Esophagus squamous epithelium (tissue), 5 donors: ENCODE data around the gene IL27RA. TPM values are rescaled to one million over a fixed set of nuclear protein-coding genes. Genes with fewer than 3 reads are reported as not detected.

Source experiments
- DNase-seq: peaks from one replicate; lab custom pipeline; 2025; lab: John Stamatoyannopoulos, UW
- H3K27ac ChIP-seq, 4 donors: fragments of 200-600 bp; sonication (generic); one replicate each; pipeline ENCODE4 v1.5.1; 2016 to 2019; ENCODE audit warnings: mild to moderate bottlenecking in 1 of 4
- H3K27me3 ChIP-seq, 4 donors: fragments of 200-600 bp; sonication (generic); 1 replicate in 3 of 4; 2 replicates in 1 of 4; pipeline versions ENCODE4 v1.5.1 to v1.6.0; 2017 to 2021; ENCODE audit warnings: antibody characterized with exemption in 1 of 4
- H3K36me3 ChIP-seq, 3 donors: fragments of 200-600 bp; sonication (generic); one replicate each; pipeline ENCODE4 v1.5.1; 2016 to 2019
- H3K4me1 ChIP-seq, 3 donors: fragments of 200-600 bp; sonication (generic); one replicate each; pipeline ENCODE4 v1.5.1; 2017 to 2019
- H3K4me3 ChIP-seq, 4 donors: fragments of 200-600 bp; sonication (generic); 1 replicate in 3 of 4; 2 replicates in 1 of 4; pipeline ENCODE4 v1.5.1; 2016 to 2019; ENCODE audit warnings: mild to moderate bottlenecking in 2 of 4, moderate library complexity in 1 of 4
- H3K9me3 ChIP-seq, 3 donors: fragments of 200-600 bp; sonication (generic); one replicate each; pipeline ENCODE4 v1.5.1; 2016 to 2019
- CTCF ChIP-seq, 6 experiments: fragments of 450-650 bp in 4 of 6; fragments of 200-600 bp in 2 of 6; sonication (generic) in 2 of 6; IDR thresholded peaks; one replicate each; pipeline ENCODE4 v1.5.1; 2016 to 2019; ENCODE audit warnings: antibody characterized with exemption in 6 of 6, mild to moderate bottlenecking in 4 of 6, moderate library complexity in 4 of 6
- POLR2A ChIP-seq, 4 donors: fragments of 450-650 bp; IDR thresholded peaks; one replicate each; pipeline ENCODE4 v1.6.1; 2017; ENCODE audit warnings: antibody characterized with exemption in 4 of 4, mild to moderate bottlenecking in 4 of 4, moderate library complexity in 3 of 4
- WGBS, 2 donors: methylation state at CpG; one replicate each; pipeline ENCODE4 v1.1.5; 2018; 5-methylcytosine and 5-hydroxymethylcytosine counted together
- intact Hi-C: fragments of 100-400 bp; cut with DNase I; formaldehyde crosslinking; loops from one replicate; pipeline ENCODE4 v1.15.0; 2022
- total RNA-seq, 4 donors: library from RNA; depleted of rRNA; stranded (reverse); fragments of >200 nt; gene quantifications; one replicate each; pipeline ENCODE4 v1.1.0, GENCODE V29; 2016
- donor health status: DM: yes; HTN: yes; CAD: no.

Gene IL27RA
- total RNA-seq, 4 donors from 2014 or later = 0.83 to 4.9 (median 2.1) TPM

- no peak for DNase-seq
- Histone ChIP-seq H3K36me3 (peaks cover 0 to 44% (median 0%) of the 10 kb centered on the region in 3 donors), H3K4me1 (peaks cover 13 to 50% (median 22%) of the 10 kb centered on the region in 3 donors), H3K27ac (peak overlapping the region in 2 of 4 donors; percentile 54 to 62), H3K4me3 (no peak overlapping the region), H3K27me3 (no peaks in the 10 kb centered on the region), H3K9me3 (peaks cover 0 to 11% (median 6%) of the 10 kb centered on the region in 3 donors)
- TF ChIP-seq POLR2A (IDR thresholded peaks at IDR 0.05) (no peak), CTCF (IDR thresholded peaks at IDR 0.05) (no peak)
- WGBS, 2 donors = 64% methylated on average over 1 of the region's 1 CpG; no CpG with 5 or more reads in 1 of the 2 donors
- intact Hi-C loops = no loop called here
Measured at GRCh38 chr19:13998426-13998825, 33.1 kb upstream of the IL27RA start.

- Histone ChIP-seq H3K9me3 (peaks cover 0 to 11% (median 6%) of the 10 kb centered on the region in 3 donors), H3K36me3 (peaks cover 0 to 41% (median 0%) of the 10 kb centered on the region in 3 donors), H3K4me1 (peaks cover 20 to 57% (median 26%) of the 10 kb centered on the region in 3 donors), H3K27ac (peak overlapping the region in 2 of 4 donors; percentile 54 to 62), H3K4me3 (no peak overlapping the region), H3K27me3 (no peaks in the 10 kb centered on the region)
- TF ChIP-seq POLR2A (IDR thresholded peaks at IDR 0.05) (no peak), CTCF (IDR thresholded peaks at IDR 0.05) (no peak)
- 95 to 98% methylated on average over 3 of the region's 3 CpGs for WGBS, 2 donors
- no peak for DNase-seq
- intact Hi-C loops = no loop called here
Measured at GRCh38 chr19:13999085-13999484, 32.5 kb upstream of the IL27RA start.

GRCh38 chr19:14000691-14001375 is 30.7 kb upstream of the IL27RA start:
- TF ChIP-seq CTCF (IDR thresholded peaks at IDR 0.05) = no peak
- Histone ChIP-seq H3K4me3 (no peak overlapping the region), H3K27ac (peak overlapping the region in 2 of 4 donors; percentile 0 to 8), H3K36me3 (peaks cover 0 to 34% (median 0%) of the 10 kb centered on the region in 3 donors), H3K4me1 (peaks cover 28 to 64% (median 30%) of the 10 kb centered on the region in 3 donors), H3K27me3 (no peaks in the 10 kb centered on the region), H3K9me3 (peaks cover 0 to 11% (median 6%) of the 10 kb centered on the region in 3 donors)
- 47 to 58% methylated on average over 11 to 13 of the region's 13 CpGs for WGBS, 2 donors
- no peak for DNase-seq
- intact Hi-C loops = loop anchor here (10.0 kb wide), 1 partner anchor 836 kb away; no protein-coding TSS in a partner anchor

GRCh38 chr19:14002571-14003250 is 28.9 kb upstream of the IL27RA start:
- no peak for DNase-seq
- Histone ChIP-seq H3K9me3 (peaks cover 0 to 11% (median 6%) of the 10 kb centered on the region in 3 donors), H3K36me3 (peaks cover 0 to 25% (median 0%) of the 10 kb centered on the region in 3 donors), H3K4me1 (peaks cover 23 to 66% (median 30%) of the 10 kb centered on the region in 3 donors), H3K4me3 (no peak overlapping the region), H3K27me3 (no peaks in the 10 kb centered on the region), H3K27ac (peak overlapping the region; percentile 52 to 100 (median 96))
- TF ChIP-seq POLR2A (IDR thresholded peaks at IDR 0.05) = no peak
- no peak for TF ChIP-seq CTCF (IDR thresholded peaks at IDR 0.05)
- intact Hi-C loops = loop anchor here (10.0 kb wide), 1 partner anchor 838 kb away; no protein-coding TSS in a partner anchor
- 47 to 50% methylated on average over 9 to 11 of the region's 13 CpGs for WGBS, 2 donors
